Panc1 (cell line): Measurements from ENCODE around the gene PIAS4. TPM values are rescaled to one million over a fixed set of nuclear protein-coding genes. Genes with fewer than 3 reads are reported as not detected.

Experiments used
- ATAC-seq: fragments of 200-7000 bp; cut with Tn5 transposase; 2 replicates; pipeline ENCODE4 v1.9.1; 2020; ENCODE audit warnings: mild to moderate bottlenecking, moderate library complexity
- BruUV-seq: library from RNA; stranded (reverse); fragments of 400-500 nt; replicated peaks from 2 replicates; lab custom pipeline; 2021; lab: Mats Ljungman, UMichigan
- CTCF ChIA-PET: fragments of 300-600 bp; sonication (Branson Sonifier 250); formaldehyde crosslinking; loops from one replicate; lab custom pipeline; 2022; ENCODE audit warnings: antibody characterized with exemption; lab: Charles Lee
- POLR2A ChIA-PET: fragments of 300-600 bp; sonication (Branson Sonifier 250); formaldehyde crosslinking; loops from one replicate; lab custom pipeline; 2022; ENCODE audit warnings: antibody characterized with exemption; lab: Charles Lee
- DNase-seq: peaks from one replicate; pipeline ENCODE4 v3.0.0-alpha.2; 2010; ENCODE audit warnings: low read depth, low spot score
- H3K27ac ChIP-seq: 2 replicates; pipeline ENCODE4 v1.5.1; 2011; ENCODE audit warnings: mild to moderate bottlenecking, low read length, inconsistent platforms
- H3K27me3 ChIP-seq: fragments of 200-500 bp; sonication (Bioruptor generic); 2 replicates; pipeline ENCODE4 v1.6.0; 2014; ENCODE audit warnings: low read length, inconsistent platforms; ENCODE audit not compliant: control insufficient read depth, insufficient read depth
- H3K36me3 ChIP-seq: fragments of 200-500 bp; sonication (Bioruptor generic); 2 replicates; pipeline ENCODE4 v1.5.1; 2014; ENCODE audit warnings: inconsistent platforms, mild to moderate bottlenecking, low read length, moderate library complexity; ENCODE audit not compliant: control insufficient read depth, insufficient read depth
- H3K4me1 ChIP-seq: 2 replicates; pipeline ENCODE4 v1.5.1; 2011; ENCODE audit warnings: inconsistent platforms, mild to moderate bottlenecking, low read length, moderate library complexity; ENCODE audit not compliant: control insufficient read depth, insufficient read depth
- H3K4me3 ChIP-seq, 2 experiments: 2 replicates each; pipeline ENCODE4 v1.5.1; 2011 to 2012; ENCODE audit warnings: low read depth in 2 of 2, low read length in 2 of 2, mild to moderate bottlenecking in 2 of 2, inconsistent platforms in 1 of 2, moderate library complexity in 1 of 2
- H3K9me3 ChIP-seq: fragments of 200-500 bp; sonication (Bioruptor generic); 2 replicates; pipeline ENCODE4 v1.5.1; 2014; ENCODE audit warnings: low read depth, mild to moderate bottlenecking, inconsistent platforms, low read length, moderate library complexity; ENCODE audit not compliant: control insufficient read depth, insufficient read depth
- CTCF ChIP-seq: fragments of 450-650 bp; IDR thresholded peaks from 2 replicates; pipeline ENCODE4 v1.5.1; 2017; ENCODE audit warnings: mild to moderate bottlenecking
- POLR2AphosphoS5 ChIP-seq: IDR thresholded peaks from 2 replicates; pipeline ENCODE4 v1.6.1; 2012; ENCODE audit warnings: mild to moderate bottlenecking, low read depth, low read length, moderate library complexity
- REST ChIP-seq, 2 experiments: IDR thresholded peaks; 2 replicates each; pipeline ENCODE4 v1.6.1; 2011 to 2012; ENCODE audit warnings: low read depth in 2 of 2, control low read depth in 1 of 2, low read length in 1 of 2, mild to moderate bottlenecking in 1 of 2, moderate library complexity in 1 of 2; ENCODE audit not compliant: insufficient read depth in 1 of 2
- SIN3A ChIP-seq: IDR thresholded peaks from 2 replicates; pipeline ENCODE4 v1.6.1; 2012; ENCODE audit warnings: low read depth, mild to moderate bottlenecking, low read length, moderate library complexity, borderline replicate concordance; ENCODE audit not compliant: insufficient read depth
- TCF7L2 ChIP-seq: IDR thresholded peaks from 2 replicates; pipeline ENCODE4 v1.6.1; 2011; ENCODE audit warnings: mild to moderate bottlenecking, low read depth, low read length, inconsistent platforms
- in situ Hi-C: cut with HindIII; loops from 2 replicates; pipeline ENCODE4 v1.10.0; 2016; ENCODE audit warnings: low sequenced_read_pairs, low pct_unique_long_range_greater_than_20kb
- intact Hi-C: fragments of 100-400 bp; cut with micrococcal nuclease; formaldehyde crosslinking; loops from one replicate; pipeline ENCODE4 v1.10.0; 2022; ENCODE audit not compliant: unreplicated experiment
- total RNA-seq: library from RNA; stranded (reverse); gene quantifications from one replicate; pipeline ENCODE4 v1.2.1, GENCODE V29; 2021; ENCODE audit not compliant: unreplicated experiment

The PIAS4 gene
- total RNA-seq, 1 experiment from 2014 or later = 36.7 TPM

GRCh38 chr19:4066682-4067395 lies 59.3 kb downstream of the PIAS4 start, which contains the start of gene ZBTB7A:
TSS of gene ZBTB7A (minus strand) at chr19:4066899. CDS start at chr19:4055232, 11,667 bp downstream.
- no peaks in the 10 kb centered on the region for H3K27me3 ChIP-seq
- H3K4me1 ChIP-seq = peaks cover 18% of the 10 kb centered on the region
- no peaks in the 10 kb centered on the region; the same call in 1 of the 2 replicates for H3K36me3 ChIP-seq
- in situ Hi-C loops (no loop called here), intact Hi-C loops (no loop called here)
- DNase-seq (no peak), ATAC-seq (peak; percentile 40)
- H3K27ac ChIP-seq = peak within 1 kb of the TSS; percentile 39; the same call in 1 of the 2 replicates
- CTCF ChIA-PET = interaction anchor here (0.6 kb wide), 1 partner anchor 60 kb away, joined by 5 read pairs; no protein-coding TSS in a partner anchor
- BruUV-seq = no TSS peak
- POLR2A ChIA-PET = interaction anchor here (0.6 to 0.7 kb wide), 2 partner anchors 12 to 54 kb away, joined by 4 to 15 read pairs; no protein-coding TSS in a partner anchor
- TF ChIP-seq CTCF (no peak), REST (IDR thresholded peaks at IDR 0.05; ENCODE audit: insufficient read depth in 1 of 2, low read depth in 2 of 2, low read length in 1 of 2) (no peak), TCF7L2 (no peak), SIN3A (no peak), POLR2AphosphoS5 (no peak)
- peak within 1 kb of the TSS; percentile 55 to 59 for H3K4me3 ChIP-seq
- H3K9me3 ChIP-seq = no peaks in the 10 kb centered on the region

- Histone ChIP-seq H3K4me3 (peak overlapping the region; percentile 48 to 59), H3K4me1 (peaks cover 11% of the 10 kb centered on the region), H3K27me3 (no peaks in the 10 kb centered on the region), H3K27ac (0 out of 2 replicates have a peak overlapping the region, but pooled peaks have one; percentile 29), H3K9me3 (no peaks in the 10 kb centered on the region), H3K36me3 (no peaks in the 10 kb centered on the region; the same call in 1 of the 2 replicates)
- TF ChIP-seq SIN3A (no peak), TCF7L2 (no peak), POLR2AphosphoS5 (no peak), REST (IDR thresholded peaks at IDR 0.05; ENCODE audit: insufficient read depth in 1 of 2, low read depth in 2 of 2, low read length in 1 of 2) (no peak), CTCF (no peak)
- intact Hi-C loops = no loop called here
- ChIA-PET CTCF (interaction anchor here (0.6 kb wide), 1 partner anchor 61 kb away, joined by 5 read pairs; no protein-coding TSS in a partner anchor), POLR2A (no interaction called here)
- ATAC-seq (no peak), DNase-seq (no peak)
- BruUV-seq = no TSS peak
- in situ Hi-C loops = no loop called here
Measured at GRCh38 chr19:4067396-4068046, 60.0 kb downstream of the PIAS4 start.
